Stimulated activated CD8-positive, alpha-beta memory T cell treated with anti-CD3 and anti-CD28 coated beads, Interleukin-2, amount 100 ng/mL, for 1 hour (primary cell): ENCODE results near the gene TENT4B.

Source experiments
- DNase-seq, 2 donors: peaks; one replicate each; pipeline ENCODE4 v3.0.0-alpha.2; 2020; ENCODE audit warnings: low read depth in 2 of 2

The TENT4B gene

GRCh38 chr16:50195756-50196155 is 42.6 kb downstream of the TENT4B start:
- DNase-seq: no peak

GRCh38 chr16:50197582-50197981 is 44.5 kb downstream of the TENT4B start:
- no peak for DNase-seq

GRCh38 chr16:50198802-50199403 is 45.8 kb downstream of the TENT4B start:
- no peak for DNase-seq

GRCh38 chr16:50201787-50202186 is 48.7 kb downstream of the TENT4B start:
- no peak for DNase-seq

GRCh38 chr16:50202926-50203624 is 50.0 kb downstream of the TENT4B start:
- DNase-seq: no peak

- no peak for DNase-seq
Observed at GRCh38 chr16:50203681-50204080, 50.6 kb downstream of the TENT4B start.

GRCh38 chr16:50204453-50205108 is 51.5 kb downstream of the TENT4B start:
- no peak for DNase-seq

GRCh38 chr16:50207652-50208051 is 54.5 kb downstream of the TENT4B start:
- no peak for DNase-seq

- no peak for DNase-seq
Observed at GRCh38 chr16:50208460-50208931, 55.4 kb downstream of the TENT4B start.

- DNase-seq: no peak
Observed at GRCh38 chr16:50209546-50210265, 56.6 kb downstream of the TENT4B start.

GRCh38 chr16:50210266-50211038 is 57.3 kb downstream of the TENT4B start:
- DNase-seq: peak; percentile 24 to 31

- no peak for DNase-seq
Observed at GRCh38 chr16:50213939-50214519, 60.9 kb downstream of the TENT4B start.

- DNase-seq: no peak
Observed at GRCh38 chr16:50215680-50216079, 62.6 kb downstream of the TENT4B start.

GRCh38 chr16:50216231-50216630 is 63.1 kb downstream of the TENT4B start:
- DNase-seq: no peak

- no peak for DNase-seq
Observed at GRCh38 chr16:50219402-50219975, 66.4 kb downstream of the TENT4B start.

- DNase-seq: no peak
Observed at GRCh38 chr16:50224286-50224685, 71.2 kb downstream of the TENT4B start.

GRCh38 chr16:50227120-50227519 is 74.0 kb downstream of the TENT4B start:
- no peak for DNase-seq

- no peak for DNase-seq
Observed at GRCh38 chr16:50227665-50228064, 74.6 kb downstream of the TENT4B start.

GRCh38 chr16:50228364-50228868 is 75.3 kb downstream of the TENT4B start:
- DNase-seq: no peak

GRCh38 chr16:50229149-50229726 is 76.1 kb downstream of the TENT4B start:
- DNase-seq: no peak
